GM19035 (cell line): ENCODE measurements around the gene TRAPPC4.
"Not testable (repeated sequence)": the region's sequence is repeated elsewhere in the genome, so short reads cannot be mapped to it uniquely, and the experiment has no call there.

ENCODE experiments used
- ATAC-seq: cut with Tn5 transposase; IDR thresholded peaks from one replicate; pipeline ENCODE4 v1.9.1; 2021; ENCODE audit not compliant: unreplicated experiment

The TRAPPC4 gene

DNA sequence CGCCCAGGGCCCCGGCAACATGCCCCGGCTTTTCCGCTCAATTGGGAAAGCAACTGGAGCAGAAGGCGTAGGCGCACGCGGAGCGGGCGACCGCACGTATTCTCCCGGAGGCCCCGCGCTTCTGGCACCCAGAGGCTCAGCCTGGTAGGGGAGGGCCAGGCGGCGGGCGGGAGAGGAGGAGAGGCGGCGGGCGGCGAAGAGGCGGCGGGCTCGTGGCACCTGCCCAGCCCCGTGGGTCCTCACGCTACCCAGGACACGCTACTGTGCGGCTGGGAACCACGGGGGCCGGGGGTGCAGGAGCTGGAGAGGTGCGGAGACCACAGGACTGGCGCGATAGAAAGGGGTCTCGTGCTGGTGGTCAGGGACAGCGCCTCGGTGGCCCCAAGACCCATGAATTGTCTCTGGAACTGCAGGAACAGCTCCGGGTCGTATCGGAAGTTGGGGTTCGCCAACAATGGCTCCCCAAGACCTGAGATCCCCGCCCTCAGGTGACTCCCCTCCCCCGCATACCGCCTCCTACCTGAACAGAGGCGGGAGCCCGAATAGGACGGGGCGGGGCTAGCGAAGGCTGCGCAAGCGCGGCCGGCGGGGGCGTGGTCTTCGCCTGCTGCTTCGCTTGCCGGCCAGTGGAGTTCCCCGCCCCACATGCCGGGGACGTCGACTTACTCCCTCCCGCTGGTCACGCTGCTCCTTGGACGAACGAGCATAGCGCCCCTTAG, 11.9 kb downstream of the TRAPPC4 start, which contains the start of gene SLC37A4:
Gene SLC37A4, minus strand, starts transcription at position 549 of the 719 bp plus-strand sequence.
- peak; percentile 95 for ATAC-seq

DNA sequence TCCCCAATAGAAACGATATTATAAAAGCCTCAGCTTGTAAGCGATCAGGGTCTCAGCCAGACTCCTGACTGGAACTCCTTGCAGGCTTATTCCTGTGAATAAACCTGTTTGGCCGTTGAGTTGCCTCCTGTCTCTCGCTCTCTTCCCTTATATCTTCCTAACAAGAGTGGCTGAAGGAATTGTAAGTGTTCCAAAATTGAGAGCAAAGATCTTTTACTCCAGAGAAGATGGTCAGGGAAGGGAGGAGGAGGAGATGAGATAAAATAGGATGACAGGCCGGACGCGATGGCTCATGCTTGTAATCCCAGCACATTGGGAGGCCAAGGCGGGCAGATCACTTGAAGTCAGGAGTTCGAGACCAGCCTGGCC, 13.3 kb downstream of the TRAPPC4 start:
- ATAC-seq: no peak

DNA sequence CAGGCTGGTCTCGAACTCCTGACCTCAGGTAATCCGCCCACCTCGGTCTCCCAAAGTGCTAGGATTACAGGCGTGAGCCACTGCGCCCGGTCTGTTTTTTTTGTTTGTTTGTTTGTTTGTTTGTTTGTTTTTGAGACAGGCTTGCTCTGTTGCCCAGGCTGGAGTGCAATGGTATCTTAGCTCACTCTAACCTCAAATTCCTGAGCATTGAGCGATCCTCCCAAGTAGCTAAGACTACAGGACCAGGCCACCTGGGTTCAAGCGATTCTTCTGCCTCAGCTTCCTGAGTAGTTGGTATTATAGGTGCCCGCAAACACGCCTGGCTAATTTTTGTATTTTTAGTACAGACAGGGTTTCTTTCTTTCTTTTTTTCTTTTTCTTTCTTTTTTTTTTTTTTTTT, 14.9 kb downstream of the TRAPPC4 start:
- ATAC-seq: not testable (repeated sequence)

DNA sequence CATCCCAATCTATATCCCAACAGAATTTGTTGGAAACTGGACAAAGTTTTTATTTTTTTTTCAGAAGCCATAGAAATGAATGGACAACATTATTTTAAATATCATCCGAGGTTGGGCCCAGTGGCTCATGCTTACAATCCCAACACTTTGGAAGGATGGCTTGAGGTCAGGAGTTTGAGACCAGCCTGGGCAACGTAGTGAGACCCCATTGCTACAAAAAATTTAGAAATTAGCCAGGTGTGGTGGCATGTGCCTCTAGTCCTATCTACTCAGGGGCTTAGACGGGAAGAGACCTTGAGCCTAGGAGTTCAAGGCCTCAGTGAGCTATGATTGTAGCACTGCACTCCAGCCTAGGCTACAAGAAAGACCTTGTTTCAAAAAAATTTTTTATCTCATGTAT, 16.2 kb downstream of the TRAPPC4 start:
- ATAC-seq: no peak

DNA sequence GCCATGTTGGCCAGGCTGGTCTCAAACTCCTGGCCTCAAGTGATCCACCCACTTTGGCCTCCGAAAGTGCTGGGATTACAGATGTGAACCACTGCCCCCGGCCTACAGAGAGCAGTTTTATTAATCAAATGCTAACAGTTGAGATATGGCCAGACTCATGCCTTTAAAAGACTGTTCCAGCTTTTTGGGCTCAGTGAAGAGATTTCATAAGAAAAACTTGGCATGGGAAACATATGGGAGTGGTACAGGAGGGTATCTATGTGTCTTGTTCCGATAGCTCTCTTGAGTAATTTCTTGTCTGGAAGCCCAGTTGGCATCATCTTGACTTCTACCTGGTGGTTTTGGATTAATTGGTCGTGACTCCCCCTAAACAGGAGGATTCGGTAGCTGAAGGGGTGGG, 20.3 kb downstream of the TRAPPC4 start:
- no peak for ATAC-seq

DNA sequence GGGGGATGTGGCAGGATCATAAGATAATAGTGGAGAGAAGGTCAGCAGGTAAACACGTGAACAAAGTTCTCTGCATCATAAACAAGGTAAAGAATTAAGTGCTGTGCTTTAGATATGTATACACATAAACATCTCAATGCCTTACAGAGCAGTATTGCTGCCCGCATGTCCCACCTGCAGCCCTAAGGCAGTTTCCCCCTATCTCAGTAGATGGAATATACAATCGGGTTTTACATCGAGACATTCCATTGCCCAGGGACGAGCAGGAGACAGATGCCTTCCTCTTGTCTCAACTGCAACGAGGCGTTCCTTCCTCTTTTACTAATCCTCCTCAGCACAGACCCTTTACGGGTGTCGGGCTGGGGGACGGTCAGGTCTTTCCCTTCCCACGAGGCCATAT, 20.9 kb downstream of the TRAPPC4 start:
- ATAC-seq: not testable (repeated sequence)

DNA sequence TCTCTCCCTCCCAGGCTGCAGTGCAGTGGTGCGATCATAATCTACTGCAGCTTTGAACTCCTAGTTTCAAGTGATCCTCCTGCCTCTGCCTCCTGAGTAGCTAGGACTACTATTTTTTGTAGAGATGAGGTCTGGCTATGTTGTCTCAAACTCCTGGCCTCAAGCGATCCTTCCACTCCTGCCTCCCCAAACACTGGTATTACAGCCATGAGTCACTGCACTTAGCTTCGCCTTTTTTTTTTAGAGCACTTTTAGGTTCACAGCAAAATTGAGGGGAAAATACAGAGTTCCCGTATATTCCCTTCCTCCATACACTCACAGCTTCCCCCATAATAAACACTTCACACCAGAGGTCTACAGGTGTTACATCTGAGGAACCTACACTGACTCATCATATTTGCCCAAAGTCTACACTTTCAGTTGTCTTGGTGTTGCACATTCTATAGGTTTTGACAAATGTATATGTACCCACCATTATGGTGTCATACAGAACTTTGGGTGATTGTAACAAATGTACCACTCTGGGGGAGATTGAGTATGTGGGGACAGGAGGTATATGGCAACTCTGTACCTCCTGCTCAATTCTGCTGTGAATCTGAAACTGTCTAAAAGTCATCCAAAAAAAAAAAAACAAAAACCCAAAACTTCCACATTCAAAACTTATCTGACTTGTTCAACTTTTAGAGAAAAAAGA, 23.4 kb downstream of the TRAPPC4 start:
- ATAC-seq: no peak

DNA sequence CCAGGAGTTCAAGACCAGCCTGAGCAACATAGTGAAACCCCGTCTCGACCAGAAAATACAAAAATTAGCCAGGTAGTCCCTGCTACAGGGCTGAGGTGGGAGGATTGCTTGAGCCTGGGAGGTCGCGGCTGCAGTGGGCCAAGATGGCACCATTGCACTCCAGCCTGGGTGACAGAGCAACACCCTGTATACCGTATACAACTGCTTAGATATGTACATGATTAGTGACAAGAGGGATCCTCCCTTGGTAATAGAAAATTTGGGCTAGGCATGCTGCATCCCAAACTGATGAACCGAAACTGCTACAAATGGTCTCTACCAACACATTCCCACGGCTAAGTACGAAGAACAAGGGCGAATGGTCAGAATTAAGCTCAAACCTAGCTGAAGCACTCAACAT, 24.4 kb downstream of the TRAPPC4 start:
- ATAC-seq: no peak

DNA sequence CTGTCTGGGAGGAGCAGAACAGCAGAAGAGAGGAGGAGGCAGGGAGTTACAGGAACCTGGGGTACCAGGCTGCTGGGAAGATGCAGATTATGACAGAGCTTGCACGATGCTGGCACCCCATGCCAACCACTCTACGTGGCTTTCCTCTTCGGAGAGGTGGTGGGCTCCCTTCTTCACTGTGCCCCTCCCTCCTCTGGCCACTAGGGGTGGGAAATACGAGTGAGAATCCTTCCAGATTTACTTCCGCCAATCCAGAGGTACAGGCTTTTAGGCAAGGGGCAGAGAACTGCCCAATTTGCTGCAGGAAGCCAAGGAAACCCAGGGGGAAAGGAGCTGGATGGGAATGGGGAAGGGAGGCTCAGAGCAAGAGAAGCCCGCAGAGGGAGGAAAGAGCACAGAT, 26.1 kb downstream of the TRAPPC4 start:
- ATAC-seq: no peak

DNA sequence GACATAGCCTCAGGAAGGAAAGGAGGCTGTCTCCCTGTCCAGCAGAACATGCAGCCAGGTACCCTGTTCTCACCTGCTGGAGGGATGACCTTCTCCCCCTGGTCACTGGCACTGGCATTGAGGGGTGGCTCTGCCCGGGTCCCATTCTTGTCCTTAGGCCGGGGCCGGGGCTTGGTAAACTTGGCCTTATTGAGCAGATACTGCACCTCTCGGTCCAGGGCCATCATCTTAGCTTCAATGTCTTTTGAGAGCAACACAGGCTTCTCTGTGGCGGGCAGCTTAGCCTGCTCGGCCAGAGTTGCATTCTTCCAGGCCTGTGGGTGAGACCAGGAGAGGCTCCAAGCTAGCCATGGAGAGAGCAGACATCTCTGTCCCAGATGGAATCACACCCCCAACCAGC, 27.9 kb downstream of the TRAPPC4 start:
- no peak for ATAC-seq

DNA sequence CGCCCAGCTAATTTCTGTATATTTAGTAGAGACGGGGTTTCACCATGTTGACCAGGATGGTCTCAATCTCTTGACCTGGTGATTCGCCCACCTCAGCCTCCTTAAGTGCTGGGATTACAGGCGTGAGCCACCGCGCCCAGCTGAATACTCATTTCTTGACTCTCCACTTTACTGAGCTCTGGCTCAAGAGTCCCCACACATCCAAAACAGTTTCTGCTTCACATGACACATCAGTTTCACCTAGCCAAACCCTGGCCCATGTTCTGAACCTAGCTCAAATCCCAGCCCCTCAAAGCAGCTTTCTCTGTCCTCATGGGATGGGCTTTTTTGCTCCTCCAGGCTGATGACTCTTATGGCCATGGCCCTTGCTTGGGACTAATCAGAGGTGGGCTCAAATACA, 28.6 kb downstream of the TRAPPC4 start:
- ATAC-seq: no peak

DNA sequence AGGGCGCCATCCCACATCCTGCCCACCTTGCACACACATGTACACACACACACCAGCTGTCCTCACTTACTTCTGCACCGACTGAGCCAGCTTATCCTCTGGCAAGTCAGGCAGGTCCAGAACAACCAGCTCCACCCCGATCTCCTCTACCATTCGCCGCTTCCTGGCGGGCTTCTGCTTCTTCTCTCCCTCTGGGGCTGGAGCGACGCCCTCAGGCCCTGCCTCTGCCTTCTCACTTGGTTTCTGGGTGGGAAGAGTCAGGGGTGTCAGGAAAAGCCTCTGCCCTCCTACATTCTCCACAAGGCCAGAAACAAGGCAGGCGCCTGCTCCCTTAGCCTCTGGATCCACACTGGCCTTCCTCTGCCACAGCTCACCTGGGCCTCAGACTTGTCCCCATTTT, 30.1 kb downstream of the TRAPPC4 start:
- no peak for ATAC-seq

DNA sequence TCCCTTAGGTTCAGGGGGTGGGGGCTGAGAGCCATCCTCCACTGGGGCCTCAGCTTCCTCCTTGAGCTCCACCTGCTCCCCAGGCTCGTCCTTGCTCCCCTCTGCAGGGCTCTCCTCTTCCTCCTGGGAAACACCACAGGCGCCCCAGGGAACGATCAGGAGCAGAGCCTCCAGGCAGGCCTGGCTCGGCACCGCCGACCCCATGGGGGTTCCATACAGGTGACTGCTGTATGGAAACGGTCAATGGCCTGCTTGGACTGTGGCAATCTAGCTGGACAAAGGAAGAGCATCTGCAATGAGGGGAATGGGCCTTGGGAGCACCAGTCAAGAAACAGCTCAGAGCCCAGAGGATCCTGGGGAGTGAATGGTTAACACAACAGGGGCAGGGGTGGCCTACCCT, 30.5 kb downstream of the TRAPPC4 start:
- ATAC-seq: no peak

DNA sequence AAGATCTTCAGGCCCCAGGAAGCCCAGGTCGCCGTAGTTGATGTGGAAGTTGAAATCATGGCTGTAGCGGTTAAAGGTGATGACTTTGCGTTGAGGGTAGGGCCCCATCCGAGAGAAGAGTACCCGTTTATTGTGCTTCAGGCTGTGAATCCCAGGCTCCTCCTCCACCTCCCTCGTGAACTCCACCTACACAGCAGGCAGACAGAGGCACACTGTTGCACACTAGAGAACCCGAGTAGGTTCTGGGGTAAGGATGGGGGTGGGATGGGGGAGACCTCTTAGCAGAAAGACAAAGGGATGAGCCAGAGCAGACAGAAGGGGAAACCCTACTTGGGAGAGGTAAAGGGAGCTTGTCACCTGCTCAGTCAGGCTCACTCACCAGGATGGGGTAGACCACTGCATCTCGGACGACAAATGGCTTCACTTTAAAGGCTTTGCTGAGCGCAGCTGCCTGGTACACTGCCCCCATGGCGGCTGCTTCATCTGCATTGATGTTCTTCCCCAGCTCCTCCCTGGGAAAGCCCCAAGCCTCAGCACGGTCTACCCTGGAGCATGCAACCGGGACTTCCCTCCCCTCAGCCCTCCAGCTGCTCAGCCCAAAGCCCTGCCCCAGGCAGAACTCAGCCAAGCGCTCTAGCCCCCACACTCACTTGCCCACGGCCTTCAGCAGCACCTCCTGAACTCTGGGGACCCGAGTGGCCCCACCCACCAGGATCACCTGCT, 33.0 kb downstream of the TRAPPC4 start:
- ATAC-seq: peak; percentile 48

DNA sequence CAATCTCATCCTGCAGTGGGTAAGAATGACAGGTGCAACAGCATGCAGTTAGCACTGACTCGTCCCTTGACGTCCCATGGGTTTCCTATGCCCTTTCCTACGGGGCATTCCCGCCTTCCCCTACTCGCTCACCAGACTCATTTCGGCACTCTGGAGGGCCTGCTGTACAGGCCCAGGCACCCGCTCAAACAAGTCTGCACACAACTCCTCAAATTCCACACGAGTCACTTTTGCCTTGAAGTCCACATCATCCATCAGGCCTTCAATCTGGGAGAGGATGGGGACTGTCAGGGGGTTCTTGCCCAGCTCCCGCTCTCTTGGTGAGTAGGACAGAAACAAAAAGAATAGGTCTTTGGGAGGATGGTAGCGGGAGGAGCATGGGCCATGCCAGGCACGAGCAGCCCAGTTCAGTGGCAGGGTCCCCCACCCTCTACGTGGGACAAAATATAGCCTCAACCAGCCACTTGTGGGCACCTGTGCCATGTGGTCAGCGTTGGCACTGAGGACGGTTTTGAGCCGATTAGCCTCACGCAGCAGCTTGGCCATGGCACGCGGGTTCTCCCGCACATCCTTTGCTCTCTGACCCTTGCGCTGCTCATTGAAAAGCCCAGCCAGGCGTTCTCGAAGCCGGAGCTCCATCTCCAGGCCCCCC, 33.7 kb downstream of the TRAPPC4 start:
- ATAC-seq: no peak

DNA sequence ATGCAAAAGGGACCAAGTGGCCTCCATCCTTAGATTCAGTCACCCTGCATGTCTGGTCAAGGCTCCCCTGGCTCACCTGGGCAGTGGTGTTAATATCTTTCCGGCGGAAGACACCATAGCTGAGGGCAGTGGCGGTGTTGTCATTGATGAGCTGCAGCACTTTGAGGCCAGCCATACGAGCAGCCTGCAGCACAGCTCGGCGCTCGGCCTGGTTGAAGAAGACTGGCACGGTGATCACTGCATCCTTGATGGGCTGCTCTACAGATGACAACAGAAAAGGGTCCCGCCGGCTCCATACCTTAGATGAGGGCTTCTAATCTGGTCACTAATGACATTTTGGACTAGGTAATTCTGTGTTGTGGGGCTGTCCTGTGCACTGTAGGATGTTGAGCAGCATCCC, 35.9 kb downstream of the TRAPPC4 start:
- no peak for ATAC-seq

DNA sequence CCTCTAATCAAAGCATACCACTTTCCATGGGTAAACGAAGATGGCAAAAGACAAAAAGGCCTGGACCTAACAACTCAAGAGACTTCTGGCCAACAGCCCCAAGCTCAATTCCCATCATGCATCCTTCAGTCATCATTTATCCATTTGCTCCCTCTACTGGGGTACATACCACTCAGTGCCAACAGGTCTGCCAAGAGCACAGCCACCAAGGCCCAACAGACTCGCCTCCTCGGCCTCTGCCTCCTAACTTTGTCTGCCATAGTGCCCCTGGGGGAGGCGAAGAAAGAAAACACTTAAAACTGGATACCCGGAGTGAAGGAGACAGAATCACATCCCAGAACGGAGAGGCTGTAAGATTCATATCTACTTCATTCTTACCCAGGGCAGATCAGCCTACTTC, 37.3 kb downstream of the TRAPPC4 start:
- no peak for ATAC-seq

DNA sequence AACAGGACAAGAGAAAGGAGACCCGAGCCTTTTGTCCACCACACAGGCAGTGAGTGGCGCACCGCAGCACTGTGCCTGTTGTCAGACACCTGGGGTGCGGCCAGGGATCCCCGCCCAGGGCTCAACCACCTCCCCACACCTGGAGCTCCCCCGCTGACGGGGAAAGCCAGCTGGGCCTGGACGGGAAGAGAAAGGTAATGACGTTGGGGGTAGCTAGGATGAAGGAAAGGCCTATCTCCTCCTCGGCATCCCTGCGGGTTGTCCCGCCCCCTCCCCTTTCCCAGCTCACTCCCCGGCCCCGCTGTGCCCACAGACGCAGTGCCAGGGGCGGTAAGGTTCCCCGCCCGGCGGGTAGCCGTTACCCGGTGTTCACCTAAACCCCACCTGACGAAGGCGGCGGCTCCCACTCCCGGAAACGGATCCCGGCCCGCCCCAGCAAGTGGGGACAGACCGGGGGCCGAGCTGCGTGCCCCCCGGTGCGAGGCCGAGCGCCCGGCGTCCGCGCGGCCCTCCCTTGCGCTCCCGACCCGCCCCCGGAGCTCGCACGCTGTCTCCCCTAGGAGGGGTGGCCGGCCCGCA, 37.9 kb downstream of the TRAPPC4 start:
- peak; percentile 21 for ATAC-seq

DNA sequence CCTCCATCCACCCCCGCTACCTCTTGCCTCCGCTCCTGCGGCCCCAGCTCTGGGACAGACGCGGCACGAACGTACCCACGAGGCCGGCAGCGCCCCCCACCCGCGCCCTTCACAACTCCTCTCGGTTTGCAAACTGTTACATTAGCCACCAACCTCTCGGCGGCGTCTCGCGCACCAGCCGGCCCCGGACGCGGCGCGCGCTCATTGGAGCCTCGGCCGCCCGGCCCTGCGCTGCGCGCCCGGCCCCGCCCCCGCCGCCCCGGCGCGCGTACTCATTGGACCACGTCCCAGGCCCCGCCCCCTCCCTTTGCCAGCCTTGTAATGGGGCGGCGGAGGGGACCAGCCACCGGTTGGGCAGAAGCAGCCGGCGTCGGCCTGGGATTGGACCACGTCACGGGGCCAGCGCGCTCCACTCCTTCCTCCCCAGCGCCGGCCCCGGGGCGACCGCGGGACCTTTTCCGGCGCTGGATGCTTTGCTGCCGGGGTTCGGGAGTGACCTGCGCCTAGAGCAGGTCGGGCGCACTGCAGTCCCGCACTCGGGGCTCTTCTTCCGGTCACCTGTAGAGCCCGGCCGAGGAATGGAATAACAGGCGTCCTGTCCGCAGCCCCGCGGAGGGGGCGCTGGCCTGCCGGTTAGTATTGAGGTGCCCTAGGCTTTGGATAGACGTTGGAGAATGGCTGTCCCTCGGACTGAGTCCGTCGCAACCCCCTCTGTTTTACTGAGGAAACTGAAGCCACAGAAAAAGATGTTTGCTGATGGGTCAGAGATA, 38.6 kb downstream of the TRAPPC4 start, which contains the start of gene HYOU1:
Gene HYOU1, minus strand, starts transcription at position 206 of the 770 bp plus-strand sequence. CDS start 1,045 bp downstream, outside the sequence.
- ATAC-seq: peak; percentile 88

DNA sequence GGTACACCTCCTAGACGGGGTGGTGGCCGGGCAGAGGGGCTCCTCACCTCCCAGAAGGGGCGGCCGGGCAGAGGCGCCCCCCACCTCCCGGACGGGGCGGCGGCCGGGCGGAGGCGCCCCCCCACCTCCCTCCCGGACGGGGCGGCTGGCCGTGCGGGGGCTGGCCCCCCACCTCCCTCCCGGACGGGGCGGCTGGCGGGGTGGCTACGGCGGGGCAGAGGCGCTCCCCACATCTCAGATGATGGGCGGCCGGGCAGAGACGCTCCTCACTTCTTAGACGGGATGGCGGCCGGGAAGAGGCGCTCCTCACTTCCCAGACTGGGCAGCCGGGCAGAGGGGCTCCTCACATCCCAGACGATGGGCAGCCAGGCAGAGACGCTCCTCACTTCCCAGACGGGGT, 40.6 kb downstream of the TRAPPC4 start:
- ATAC-seq: not testable (repeated sequence)
